Measurements from ENCODE around the gene AMT.
"Not testable (repeated sequence)": the region's sequence is repeated elsewhere in the genome, so short reads cannot be mapped to it uniquely, and the experiment has no call there.

Gene AMT

GRCh38 chr3:49427586-49427985, 5.3 kb upstream of the AMT start:
- DNase-seq (ENCODE audit: low spot score) (no peak), FAIRE-seq (no peak)

GRCh38 chr3:49424816-49425215, 2.5 kb upstream of the AMT start:
- FAIRE-seq (no peak), DNase-seq (ENCODE audit: low spot score) (no peak)

GRCh38 chr3:49421890-49422378, 339 bp downstream of the AMT start:
- FAIRE-seq (no peak), DNase-seq (ENCODE audit: low spot score) (no peak)

- no peak for FAIRE-seq
- DNase-seq (ENCODE audit: low spot score): no peak
These were observed 4.7 kb downstream of the AMT start for GRCh38 chr3:49417516-49418120.

GRCh38 chr3:49416867-49417266, 5.4 kb downstream of the AMT start:
- DNase-seq (ENCODE audit: low spot score): no peak
- no peak for FAIRE-seq

GRCh38 chr3:49415931-49416601, 6.2 kb downstream of the AMT start:
- DNase-seq (ENCODE audit: low spot score) (no peak), FAIRE-seq (no peak)

- FAIRE-seq (no peak), DNase-seq (ENCODE audit: low spot score) (no peak)
These were observed 7.5 kb downstream of the AMT start for GRCh38 chr3:49414753-49415152.

- DNase-seq (ENCODE audit: low spot score) (no peak), FAIRE-seq (no peak)
These were observed 8.9 kb downstream of the AMT start for GRCh38 chr3:49413338-49413734.

- FAIRE-seq (no peak), DNase-seq (ENCODE audit: low spot score) (no peak)
These were observed 9.5 kb downstream of the AMT start for GRCh38 chr3:49412632-49413337.

- DNase-seq (ENCODE audit: low spot score) (peak; percentile 97), FAIRE-seq (peak; percentile 95)
These were observed 10.2 kb downstream of the AMT start, which contains the start of the genes RHOA and TCTA for GRCh38 chr3:49411968-49412631. Gene RHOA (minus strand): TSS chr3:49411976. CDS start chr3:49375589, 36,387 bp downstream. Gene TCTA (plus strand): TSS chr3:49412423. CDS start chr3:49412427, 4 bp downstream.

GRCh38 chr3:49411535-49411967, 10.7 kb downstream of the AMT start:
- FAIRE-seq (no peak), DNase-seq (ENCODE audit: low spot score) (peak; percentile 53)

- DNase-seq (ENCODE audit: low spot score) (no peak), FAIRE-seq (no peak)
These were observed 11.3 kb downstream of the AMT start for GRCh38 chr3:49410846-49411534.

- no peak for FAIRE-seq
- DNase-seq (ENCODE audit: low spot score): no peak
These were observed 12.0 kb downstream of the AMT start for GRCh38 chr3:49410066-49410845.

- DNase-seq (ENCODE audit: low spot score) (no peak), FAIRE-seq (no peak)
These were observed 15.4 kb downstream of the AMT start for GRCh38 chr3:49406571-49407565.

- FAIRE-seq; DNase-seq (ENCODE audit: low spot score): not testable (repeated sequence)
These were observed 16.7 kb downstream of the AMT start for GRCh38 chr3:49405570-49405969.

GRCh38 chr3:49403891-49404290, 18.4 kb downstream of the AMT start:
- DNase-seq (ENCODE audit: low spot score) (no peak), FAIRE-seq (no peak)

- DNase-seq (ENCODE audit: low spot score): no peak
- FAIRE-seq: no peak
These were observed 20.5 kb downstream of the AMT start for GRCh38 chr3:49401766-49402165.

GRCh38 chr3:49399461-49399860, 22.8 kb downstream of the AMT start:
- no peak for DNase-seq (ENCODE audit: low spot score)
- FAIRE-seq: no peak

GRCh38 chr3:49397470-49397869, 24.8 kb downstream of the AMT start:
- no peak for FAIRE-seq
- no peak for DNase-seq (ENCODE audit: low spot score)

Data from urothelium cell line (cell line).